HG03460 (cell line): Measurements from ENCODE around the gene FBXO24.
A peak's percentile ranks its signal among the peaks of the same experiment; 100 is the strongest.

Experiments
- ATAC-seq: cut with Tn5 transposase; IDR thresholded peaks from one replicate; pipeline ENCODE4 v1.9.1; 2021; ENCODE audit not compliant: unreplicated experiment

The FBXO24 gene

DNA sequence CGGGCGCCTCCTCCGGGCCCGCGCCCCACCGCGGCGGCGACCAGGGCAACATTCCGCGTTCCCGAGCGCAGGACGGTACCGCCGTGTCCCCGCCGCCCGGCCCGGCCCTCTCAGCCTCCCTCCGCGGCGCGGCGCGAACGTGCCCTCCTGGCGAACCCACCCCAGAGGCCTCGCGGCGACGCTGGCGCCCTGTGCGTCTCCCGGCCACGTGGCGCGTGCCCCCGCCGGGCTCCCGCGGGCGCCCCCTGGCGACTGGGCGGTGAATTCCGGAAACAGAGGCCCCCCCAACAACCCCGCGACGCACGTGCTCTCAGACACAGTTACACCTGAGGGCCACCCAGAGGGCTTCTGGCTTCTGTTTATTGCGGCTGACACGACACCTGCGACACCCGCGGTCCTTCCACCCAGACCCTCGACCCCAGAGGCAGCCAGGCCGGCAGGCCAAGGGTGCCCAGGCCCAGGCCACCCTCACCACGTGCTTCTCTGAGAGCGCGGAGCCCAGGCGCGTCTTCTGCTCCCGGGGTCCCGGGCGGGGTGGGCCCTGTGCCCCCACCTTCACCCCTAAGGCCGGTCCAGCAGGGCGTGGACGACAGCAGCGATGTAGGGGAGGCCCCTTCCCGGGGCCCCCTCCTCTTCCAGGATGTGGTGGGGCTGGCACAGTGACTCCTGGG is 12.3 kb upstream of the FBXO24 start, which contains the start of gene SAP25:
TSS of gene SAP25 (minus strand) at position 210 of the 671 bp plus-strand sequence. CDS start at position 52, 158 bp downstream.
- ATAC-seq = no peak

DNA sequence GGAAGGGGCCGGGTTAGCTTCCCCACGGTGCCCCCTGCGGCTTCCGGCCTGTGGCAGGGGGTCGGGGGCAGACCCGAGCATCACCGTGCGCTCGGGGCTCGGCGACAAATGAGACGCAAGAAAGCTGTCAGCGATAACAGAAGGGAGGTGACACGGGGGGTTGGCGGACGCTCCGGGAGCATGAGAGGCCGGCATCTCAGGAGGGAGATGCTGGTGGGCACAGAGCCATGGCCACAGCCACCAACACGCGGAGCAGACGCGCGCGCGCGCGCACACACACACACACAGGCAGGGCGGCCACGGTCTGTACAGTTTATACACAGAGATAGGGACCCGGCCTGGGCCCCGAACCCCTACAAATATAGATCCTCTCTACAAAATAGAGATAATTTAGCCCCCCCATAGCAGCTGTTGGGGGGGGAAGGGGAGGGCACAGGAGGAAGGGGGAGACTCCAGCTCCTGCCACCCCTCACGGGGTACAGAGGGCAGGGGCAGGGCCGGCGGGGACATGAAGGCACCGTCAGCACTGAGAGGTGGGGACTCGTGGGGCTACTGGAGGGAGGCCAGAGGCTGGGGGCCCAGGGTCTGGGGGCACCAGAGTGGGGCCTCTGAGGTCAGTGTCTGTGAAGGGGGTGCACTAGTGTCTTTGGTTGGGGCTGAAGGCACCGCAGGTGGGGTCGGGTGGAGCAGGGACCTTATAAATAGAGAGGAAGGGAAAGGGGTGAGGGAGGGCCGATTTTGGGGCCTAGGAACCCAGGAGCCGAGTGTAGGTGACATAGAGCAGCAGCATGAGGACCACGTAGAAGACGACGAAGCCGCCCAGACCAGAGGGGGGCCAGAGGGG is 11.5 kb upstream of the FBXO24 start:
- no peak for ATAC-seq

DNA sequence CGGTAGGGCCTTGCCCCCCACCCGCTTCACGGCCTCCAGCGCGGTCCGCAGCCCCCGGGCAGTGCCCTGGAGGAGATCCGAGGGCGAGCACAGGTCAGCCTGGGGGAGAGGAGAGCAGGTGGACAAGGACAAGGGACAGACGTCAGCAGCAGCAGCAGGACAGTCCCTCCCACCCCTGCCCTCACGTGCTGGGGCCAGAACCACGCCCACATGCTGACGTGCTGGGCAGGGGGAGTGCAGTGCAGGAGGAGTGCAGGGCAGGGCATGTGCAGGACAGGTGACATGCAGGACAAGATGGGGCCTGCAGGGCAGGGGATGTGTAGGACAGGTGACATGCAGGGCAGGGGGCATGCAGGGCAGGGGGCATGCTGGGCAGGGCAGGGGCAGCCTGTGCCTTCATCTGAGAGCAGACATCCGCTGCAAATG is 10.9 kb upstream of the FBXO24 start:
- no peak for ATAC-seq

DNA sequence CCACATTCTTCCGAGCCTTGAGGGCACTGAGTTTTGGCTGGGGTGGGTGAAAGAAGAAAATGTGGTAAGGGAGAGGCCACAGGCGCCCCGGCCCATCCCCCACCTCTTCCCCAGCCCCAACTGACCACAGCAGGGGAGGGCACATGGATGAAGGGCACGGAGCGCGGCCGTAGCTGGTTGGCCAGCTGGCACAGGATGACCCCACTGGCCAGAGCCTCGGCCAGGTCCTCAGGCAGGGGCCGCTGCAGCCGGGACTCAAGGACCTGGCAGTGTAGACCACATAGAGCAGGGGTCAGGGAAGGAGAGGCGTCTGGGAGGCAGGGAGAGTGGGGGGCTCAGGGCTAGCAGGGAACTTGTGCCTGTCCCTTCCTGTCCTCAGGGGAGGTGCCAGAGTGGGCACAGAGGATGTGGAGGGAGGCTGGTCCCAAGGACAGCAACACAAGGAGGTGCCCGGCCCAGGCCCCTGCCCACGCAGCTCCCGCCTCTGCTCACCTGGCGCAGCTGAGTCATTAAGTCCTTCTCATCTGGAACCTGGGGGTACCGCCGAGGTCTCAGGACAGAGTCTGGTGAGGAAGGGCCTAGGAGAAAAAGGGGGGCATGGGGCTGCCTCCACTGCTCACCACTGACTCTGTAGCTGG is 10.3 kb upstream of the FBXO24 start:
- no peak for ATAC-seq

- no peak for ATAC-seq
These were observed 9.6 kb upstream of the FBXO24 start for GRCh38 chr7:100576384-100576993.

GRCh38 chr7:100577103-100577502 is 9.0 kb upstream of the FBXO24 start:
- no peak for ATAC-seq

DNA sequence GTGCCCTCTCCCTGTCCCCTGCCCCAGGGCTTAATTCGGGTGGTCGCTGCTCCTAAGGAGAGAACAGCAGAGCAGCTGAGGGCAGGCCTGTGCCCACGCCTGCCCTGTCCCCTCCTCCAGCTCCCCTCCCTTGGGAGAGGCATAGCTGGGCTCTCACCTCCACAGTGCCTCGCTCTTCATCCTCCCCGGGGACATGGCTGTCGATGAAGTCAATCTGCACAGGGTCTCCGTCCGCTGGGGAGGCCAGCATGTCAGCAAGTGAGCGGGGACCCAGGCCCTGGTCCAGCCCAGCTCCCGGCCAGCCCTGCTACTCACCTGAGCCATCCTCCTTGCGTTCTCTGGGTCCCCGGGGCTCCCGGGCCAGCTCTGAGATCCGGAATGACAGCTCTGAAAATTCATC is 8.6 kb upstream of the FBXO24 start:
- no peak for ATAC-seq

GRCh38 chr7:100578246-100579183 is 7.6 kb upstream of the FBXO24 start:
- no peak for ATAC-seq

DNA sequence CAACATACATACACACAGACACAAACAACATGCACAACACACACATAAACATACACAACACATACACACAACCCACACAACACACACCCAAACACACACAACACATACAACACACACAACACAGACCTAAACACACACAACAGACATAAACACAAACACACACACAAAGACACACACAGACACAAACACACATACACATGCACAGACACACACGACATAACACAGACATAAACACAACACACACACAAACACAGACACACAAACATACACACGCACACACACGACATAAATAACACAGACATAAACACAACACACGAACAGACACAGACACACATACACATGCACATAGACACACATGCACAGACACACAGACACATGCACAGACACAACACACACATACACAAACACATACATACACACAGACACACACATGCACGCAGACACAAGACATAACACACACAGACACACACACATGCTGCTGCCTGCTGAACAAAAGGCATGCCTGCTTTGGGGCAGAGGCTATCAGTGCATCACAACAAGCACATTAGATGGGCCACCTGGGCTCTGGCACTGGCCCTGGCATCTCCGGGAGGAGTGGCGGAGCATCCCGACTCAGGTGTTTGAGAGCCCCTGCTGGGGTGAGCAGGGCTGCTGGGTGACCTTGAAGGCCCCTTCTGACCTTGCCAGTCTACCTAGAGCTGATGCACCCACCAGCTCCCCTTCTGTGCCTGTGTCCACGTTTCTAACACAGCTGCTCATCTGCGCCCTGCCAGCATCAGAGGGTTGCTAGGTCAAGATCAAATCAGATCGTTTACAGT is 5.5 kb upstream of the FBXO24 start:
- ATAC-seq = no peak

DNA sequence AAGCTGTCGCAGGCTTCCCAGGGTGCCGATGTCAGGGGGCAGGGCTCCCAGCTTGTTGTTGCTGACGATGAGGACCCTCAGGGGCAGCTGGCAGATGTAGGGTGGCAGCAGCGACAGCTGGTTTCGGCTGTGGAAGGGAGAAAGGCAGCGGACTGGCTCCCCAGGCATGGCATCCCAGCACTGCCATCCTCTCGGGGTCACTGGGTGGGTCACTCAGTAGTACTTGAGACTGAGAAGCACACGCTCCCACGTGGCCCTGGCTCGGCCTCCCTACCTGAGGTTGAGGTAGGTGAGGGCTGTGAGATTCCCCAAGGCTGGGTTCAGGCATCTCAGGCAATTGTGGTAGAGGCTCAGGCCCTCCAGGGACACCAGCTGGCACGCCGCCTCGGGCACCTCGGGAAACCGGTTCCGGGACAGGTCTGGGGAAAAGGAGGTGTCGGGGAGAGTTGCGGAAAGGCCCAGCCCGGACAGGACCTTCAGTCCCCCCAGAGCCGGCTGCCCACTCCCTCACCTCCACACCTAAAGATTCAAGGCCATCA is 4.0 kb upstream of the FBXO24 start:
- ATAC-seq = no peak

DNA sequence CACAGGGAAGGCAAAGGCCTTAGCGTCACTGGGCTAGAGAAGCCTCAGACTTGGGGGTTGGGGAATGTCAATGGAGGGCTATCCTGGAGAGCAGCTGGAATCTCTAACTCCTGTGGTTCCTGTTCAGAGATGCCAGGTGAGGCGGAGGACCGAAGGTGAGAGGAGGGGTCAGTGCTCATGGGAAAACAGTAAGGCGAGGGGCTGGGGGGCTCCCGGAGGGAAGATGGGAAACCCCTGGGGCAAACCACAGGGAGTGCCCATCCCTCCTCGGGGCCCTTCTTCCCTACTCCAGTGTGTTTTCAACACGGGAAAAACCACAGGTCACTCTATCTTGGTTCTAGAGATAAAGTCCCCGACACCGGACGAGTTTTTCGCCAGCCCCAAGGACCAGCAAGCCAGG is 3.5 kb upstream of the FBXO24 start:
- ATAC-seq = no peak

DNA sequence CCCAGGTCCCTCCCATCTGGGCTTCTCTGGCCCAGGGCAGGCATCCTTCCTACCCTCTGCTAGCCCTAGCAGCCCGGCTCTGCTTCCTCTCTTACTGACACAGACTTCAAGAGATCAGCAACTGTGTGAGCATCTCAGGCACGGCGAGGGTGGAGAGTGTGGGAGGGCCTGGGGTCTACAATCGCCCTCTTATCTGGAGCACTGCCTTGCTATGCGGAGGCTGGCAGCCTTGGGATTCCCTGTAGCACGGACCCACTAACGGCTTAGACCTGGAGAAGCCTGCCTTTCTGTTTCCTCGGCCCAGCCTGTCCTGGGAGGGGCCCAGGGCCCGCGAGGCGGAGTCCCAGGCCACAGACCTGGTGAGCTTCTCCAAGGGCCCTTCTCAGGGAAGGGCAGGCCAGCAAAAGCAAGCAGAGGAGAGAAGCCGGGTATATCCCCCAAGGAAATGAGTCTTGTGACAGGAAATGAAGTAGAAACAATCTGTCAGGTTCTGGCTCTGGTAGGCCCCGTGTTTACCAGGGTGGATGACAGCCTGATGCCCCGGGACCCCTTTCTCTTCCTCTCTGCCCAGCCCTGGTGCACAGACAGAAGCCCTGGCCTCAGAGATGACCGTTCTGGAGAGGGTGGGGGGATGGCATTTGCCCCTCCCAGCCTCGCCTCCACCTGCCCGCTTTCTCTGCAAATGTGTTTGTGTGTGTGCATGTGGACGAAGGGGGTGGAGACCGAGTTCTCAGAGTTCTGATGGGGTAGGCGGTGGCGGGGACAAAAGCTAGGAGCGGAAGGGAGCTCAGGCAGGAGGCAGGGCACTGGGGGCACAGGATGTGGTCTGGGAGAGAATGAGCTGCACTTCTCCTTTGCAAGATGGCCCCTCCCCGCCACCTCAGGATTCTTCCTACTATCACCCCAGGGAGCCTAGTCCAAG is 2.7 kb upstream of the FBXO24 start:
- ATAC-seq = no peak

DNA sequence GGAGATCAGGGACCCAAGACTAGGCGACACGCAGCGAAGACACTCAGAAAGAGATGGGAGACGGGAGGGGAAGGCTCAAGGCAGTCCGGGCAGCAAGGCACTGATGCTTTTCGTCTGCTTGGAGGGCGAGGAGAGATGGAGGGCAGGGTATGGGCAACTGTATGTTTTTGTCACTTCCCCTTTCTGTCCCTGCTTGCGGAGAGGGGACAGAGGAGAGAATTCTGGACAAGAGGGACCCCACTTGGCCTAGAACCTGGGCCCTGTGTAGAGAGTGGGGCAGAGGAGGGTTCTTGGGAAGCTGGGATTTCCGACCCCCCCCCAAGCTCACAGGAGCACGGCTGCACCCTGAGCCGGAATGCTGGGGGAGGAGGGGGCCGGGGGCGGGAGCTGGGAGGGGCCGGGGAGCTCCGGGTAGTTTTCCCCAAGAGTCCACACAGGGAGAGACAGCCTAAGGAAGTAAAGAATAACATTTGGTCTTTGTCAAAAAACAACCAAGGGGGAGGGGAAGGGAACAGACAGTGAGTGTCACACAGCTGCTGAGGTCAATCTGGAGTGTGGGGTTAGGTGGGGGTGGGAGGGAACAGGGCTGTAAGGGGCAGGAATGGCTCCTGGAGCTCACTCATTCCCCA is 2.0 kb upstream of the FBXO24 start:
- no peak for ATAC-seq

DNA sequence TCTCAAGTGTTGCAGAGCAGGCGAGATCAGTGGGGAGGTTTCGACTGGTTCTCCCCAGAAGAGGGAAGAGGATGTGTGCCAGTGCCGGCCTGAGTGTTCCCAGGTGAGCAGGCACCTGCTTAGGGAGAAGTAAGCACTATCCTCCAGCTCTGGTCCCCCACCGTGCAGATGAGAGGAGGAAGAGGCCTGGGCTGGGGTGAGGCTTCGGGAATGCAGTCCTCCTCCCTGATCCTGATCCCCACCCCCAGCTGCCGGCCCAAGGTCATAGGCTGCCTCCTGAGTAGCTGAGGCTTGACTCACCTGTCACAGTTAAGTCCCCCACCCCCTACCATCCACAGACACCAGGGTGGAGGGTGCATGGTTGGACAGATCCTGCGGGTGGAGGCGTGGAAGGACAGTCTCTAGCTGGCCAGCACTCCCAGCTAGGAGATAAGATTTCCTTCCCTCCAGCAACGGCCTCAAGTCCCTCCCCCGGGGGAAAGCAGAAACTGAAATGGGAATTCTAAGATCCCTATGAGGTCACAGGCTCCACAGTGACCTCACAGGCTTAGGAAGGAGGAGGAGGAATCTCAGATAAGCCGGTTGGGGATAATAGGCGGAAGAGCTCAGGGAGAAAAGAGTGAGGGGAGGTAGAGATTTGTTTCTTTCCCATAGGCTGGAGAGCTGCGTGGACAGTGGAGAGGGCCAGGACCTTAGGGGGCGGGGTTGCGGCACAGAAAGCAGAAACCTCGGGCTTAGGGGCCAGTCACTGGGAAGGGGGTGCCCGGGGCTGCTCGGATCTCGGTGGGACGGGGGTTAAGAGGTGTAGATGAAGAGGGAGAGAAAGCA is 1.2 kb upstream of the FBXO24 start:
- no peak for ATAC-seq

GRCh38 chr7:100585511-100586265 is 440 bp upstream of the FBXO24 start, which contains the start of gene LRCH4:
TSS of gene LRCH4 (minus strand) at chr7:100586129. CDS start at chr7:100586100, 29 bp downstream.
- peak; percentile 24 for ATAC-seq

- ATAC-seq = no peak
These were observed 2.3 kb downstream of the FBXO24 start for GRCh38 chr7:100588438-100588837.
